Loucy (cell line): ENCODE data around the gene UGT1A6.

Source experiments
- EZH2phosphoT487 ChIP-seq: fragments of 200-600 bp; IDR thresholded peaks from 2 replicates; pipeline ENCODE4 v1.6.1; 2018; ENCODE audit warnings: antibody characterized with exemption, mild to moderate bottlenecking, moderate library complexity, borderline replicate concordance
- TF ChIP-seq, protein P1 (sequence below): fragments of 200-600 bp; sonication (generic); conservative IDR thresholded peaks from 2 replicates; pipeline ENCODE4 v1.5.1; 2014; ENCODE audit warnings: mild to moderate bottlenecking, antibody characterized with exemption, low read length

DNA sequence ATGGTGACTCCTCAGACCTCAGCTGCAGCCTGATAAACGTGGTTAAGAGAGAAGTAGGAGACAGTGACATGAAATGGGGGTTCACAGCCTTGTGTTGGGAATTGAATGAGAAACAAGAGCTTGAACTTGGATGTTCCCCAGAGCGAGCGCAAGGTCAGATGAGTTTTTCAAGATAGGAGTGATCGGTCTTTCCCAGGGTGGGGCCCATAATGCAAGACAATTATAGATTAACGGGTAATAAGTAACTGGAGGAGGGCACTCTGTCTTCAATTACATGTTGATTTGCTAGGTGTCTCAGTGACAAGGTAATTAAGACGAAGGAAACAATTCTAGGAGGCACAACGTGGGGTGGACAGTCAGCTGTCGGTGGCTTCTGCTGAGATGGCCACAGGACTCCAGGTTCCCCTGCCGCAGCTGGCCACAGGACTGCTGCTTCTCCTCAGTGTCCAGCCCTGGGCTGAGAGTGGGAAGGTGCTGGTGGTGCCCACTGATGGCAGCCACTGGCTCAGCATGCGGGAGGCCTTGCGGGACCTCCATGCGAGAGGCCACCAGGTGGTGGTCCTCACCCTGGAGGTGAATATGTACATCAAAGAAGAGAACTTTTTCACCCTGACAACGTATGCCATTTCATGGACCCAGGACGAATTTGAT lies 20.0 kb downstream of the UGT1A6 start, which contains the start of gene UGT1A5:
- TF ChIP-seq, protein P1, sequence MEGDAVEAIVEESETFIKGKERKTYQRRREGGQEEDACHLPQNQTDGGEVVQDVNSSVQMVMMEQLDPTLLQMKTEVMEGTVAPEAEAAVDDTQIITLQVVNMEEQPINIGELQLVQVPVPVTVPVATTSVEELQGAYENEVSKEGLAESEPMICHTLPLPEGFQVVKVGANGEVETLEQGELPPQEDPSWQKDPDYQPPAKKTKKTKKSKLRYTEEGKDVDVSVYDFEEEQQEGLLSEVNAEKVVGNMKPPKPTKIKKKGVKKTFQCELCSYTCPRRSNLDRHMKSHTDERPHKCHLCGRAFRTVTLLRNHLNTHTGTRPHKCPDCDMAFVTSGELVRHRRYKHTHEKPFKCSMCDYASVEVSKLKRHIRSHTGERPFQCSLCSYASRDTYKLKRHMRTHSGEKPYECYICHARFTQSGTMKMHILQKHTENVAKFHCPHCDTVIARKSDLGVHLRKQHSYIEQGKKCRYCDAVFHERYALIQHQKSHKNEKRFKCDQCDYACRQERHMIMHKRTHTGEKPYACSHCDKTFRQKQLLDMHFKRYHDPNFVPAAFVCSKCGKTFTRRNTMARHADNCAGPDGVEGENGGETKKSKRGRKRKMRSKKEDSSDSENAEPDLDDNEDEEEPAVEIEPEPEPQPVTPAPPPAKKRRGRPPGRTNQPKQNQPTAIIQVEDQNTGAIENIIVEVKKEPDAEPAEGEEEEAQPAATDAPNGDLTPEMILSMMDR: no peak
- TF ChIP-seq EZH2phosphoT487: no peak
